ENCODE measurements around the gene OR2Z1.

Gene OR2Z1

GRCh38 chr19:8680676-8681344 lies 40.6 kb upstream of the OR2Z1 start:
- Histone ChIP-seq H3K9me2 (replicated peaks; ENCODE audit: insufficient read depth, low read length) (no peaks in the 10 kb centered on the region), H3F3A (ENCODE audit: insufficient read depth) (no peaks in the 10 kb centered on the region), H4K20me1 (ENCODE audit: low read depth, low read length) (no peaks in the 10 kb centered on the region), H2AFZ (ENCODE audit: low read depth, low read length, severe bottlenecking) (no peak overlapping the region), H3K9me3 (ENCODE audit: insufficient read depth, low read length) (no peaks in the 10 kb centered on the region), H3K79me2 (ENCODE audit: insufficient read depth, low read length) (no peaks in the 10 kb centered on the region), H3K4me3 (ENCODE audit: insufficient read depth, low read length, poor library complexity, severe bottlenecking) (no peak overlapping the region), H3K27ac (ENCODE audit: low read depth, low read length) (no peak overlapping the region), H3K9ac (ENCODE audit: low read length) (no peak overlapping the region), H3K36me3 (ENCODE audit: low read length) (no peaks in the 10 kb centered on the region), H3K4me2 (ENCODE audit: low read depth, low read length, poor library complexity, severe bottlenecking) (no peak overlapping the region), H3K27me3 (ENCODE audit: low read length) (no peaks in the 10 kb centered on the region)
- TF ChIP-seq EZH2phosphoT487 (conservative IDR thresholded peaks at IDR 0.05; ENCODE audit: low read length), result no peak
- TF ChIP-seq, protein P1, sequence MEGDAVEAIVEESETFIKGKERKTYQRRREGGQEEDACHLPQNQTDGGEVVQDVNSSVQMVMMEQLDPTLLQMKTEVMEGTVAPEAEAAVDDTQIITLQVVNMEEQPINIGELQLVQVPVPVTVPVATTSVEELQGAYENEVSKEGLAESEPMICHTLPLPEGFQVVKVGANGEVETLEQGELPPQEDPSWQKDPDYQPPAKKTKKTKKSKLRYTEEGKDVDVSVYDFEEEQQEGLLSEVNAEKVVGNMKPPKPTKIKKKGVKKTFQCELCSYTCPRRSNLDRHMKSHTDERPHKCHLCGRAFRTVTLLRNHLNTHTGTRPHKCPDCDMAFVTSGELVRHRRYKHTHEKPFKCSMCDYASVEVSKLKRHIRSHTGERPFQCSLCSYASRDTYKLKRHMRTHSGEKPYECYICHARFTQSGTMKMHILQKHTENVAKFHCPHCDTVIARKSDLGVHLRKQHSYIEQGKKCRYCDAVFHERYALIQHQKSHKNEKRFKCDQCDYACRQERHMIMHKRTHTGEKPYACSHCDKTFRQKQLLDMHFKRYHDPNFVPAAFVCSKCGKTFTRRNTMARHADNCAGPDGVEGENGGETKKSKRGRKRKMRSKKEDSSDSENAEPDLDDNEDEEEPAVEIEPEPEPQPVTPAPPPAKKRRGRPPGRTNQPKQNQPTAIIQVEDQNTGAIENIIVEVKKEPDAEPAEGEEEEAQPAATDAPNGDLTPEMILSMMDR (IDR thresholded peaks at IDR 0.05; ENCODE audit: insufficient read depth, low read length, poor library complexity, severe bottlenecking), result no peak

DNA sequence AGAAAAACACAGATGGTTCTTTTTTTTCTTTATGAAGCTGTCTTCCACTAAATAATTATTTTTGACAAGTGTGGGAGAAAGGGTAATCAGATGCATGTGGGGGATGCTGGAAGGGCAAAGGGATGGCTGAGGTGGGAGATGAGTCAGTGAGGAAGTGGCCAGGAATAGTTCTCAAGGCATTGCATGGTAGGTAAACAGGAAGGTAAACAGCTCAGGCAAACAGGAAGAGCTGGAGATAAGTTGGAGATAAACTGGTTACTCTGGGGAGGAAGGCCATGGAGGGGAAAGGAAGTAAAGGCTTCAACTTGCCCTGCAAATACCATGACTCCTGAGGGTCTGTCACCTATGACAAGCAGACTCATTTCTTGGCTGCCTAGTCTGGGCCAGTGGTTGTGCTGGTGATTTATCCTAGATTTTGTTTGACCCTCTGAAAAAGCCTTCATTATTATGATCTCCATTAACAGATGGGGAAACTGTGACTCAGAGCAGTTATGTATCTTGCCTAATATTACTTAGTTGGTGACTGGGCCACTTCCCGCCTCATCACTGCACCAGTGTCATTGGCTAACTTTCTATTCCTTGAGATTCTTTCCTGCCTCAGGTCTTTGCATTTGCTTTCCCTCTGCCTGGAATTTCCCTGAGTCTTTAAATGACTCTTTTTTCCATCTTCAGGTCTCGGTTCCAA lies 39.9 kb upstream of the OR2Z1 start:
- H3K79me2 ChIP-seq (ENCODE audit: insufficient read depth, low read length), result no peaks in the 10 kb centered on the region
- TF ChIP-seq, protein P1 (IDR thresholded peaks at IDR 0.05; ENCODE audit: insufficient read depth, low read length, poor library complexity, severe bottlenecking), result no peak
- TF ChIP-seq EZH2phosphoT487 (conservative IDR thresholded peaks at IDR 0.05; ENCODE audit: low read length), result no peak
- H3F3A ChIP-seq (ENCODE audit: insufficient read depth), result no peaks in the 10 kb centered on the region
- no peak overlapping the region for H3K4me2 ChIP-seq (ENCODE audit: low read depth, low read length, poor library complexity, severe bottlenecking)
- H3K9me2 ChIP-seq (replicated peaks; ENCODE audit: insufficient read depth, low read length), result no peaks in the 10 kb centered on the region
- no peak overlapping the region for H3K9ac ChIP-seq (ENCODE audit: low read length)
- H3K9me3 ChIP-seq (ENCODE audit: insufficient read depth, low read length), result no peaks in the 10 kb centered on the region
- H3K4me3 ChIP-seq (ENCODE audit: insufficient read depth, low read length, poor library complexity, severe bottlenecking), result no peak overlapping the region
- no peaks in the 10 kb centered on the region for H3K36me3 ChIP-seq (ENCODE audit: low read length)
- no peak overlapping the region for H2AFZ ChIP-seq (ENCODE audit: low read depth, low read length, severe bottlenecking)
- H3K27me3 ChIP-seq (ENCODE audit: low read length), result no peaks in the 10 kb centered on the region
- no peaks in the 10 kb centered on the region for H4K20me1 ChIP-seq (ENCODE audit: low read depth, low read length)
- H3K27ac ChIP-seq (ENCODE audit: low read depth, low read length), result no peak overlapping the region

DNA sequence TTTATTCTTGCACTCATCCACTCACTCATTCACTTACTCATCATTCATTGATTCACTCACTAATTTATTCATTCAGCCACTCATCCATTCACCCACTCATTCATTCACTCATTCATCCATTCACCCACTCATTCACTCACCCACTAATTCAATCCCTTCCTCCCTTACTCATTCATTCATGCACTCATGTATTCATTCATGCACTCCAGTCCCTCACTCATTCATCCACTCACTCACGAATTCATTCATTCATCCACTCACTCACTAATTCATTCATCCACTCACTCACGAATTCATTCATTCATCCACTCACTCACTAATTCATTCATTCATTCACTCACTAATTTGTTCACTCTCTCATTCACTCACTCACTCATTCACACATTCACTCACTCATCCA lies 39.0 kb upstream of the OR2Z1 start:
- no peaks in the 10 kb centered on the region for H4K20me1 ChIP-seq (ENCODE audit: low read depth, low read length)
- no peaks in the 10 kb centered on the region for H3K9me3 ChIP-seq (ENCODE audit: insufficient read depth, low read length)
- no peak overlapping the region for H3K4me3 ChIP-seq (ENCODE audit: insufficient read depth, low read length, poor library complexity, severe bottlenecking)
- no peaks in the 10 kb centered on the region for H3F3A ChIP-seq (ENCODE audit: insufficient read depth)
- H3K4me2 ChIP-seq (ENCODE audit: low read depth, low read length, poor library complexity, severe bottlenecking), result no peak overlapping the region
- H3K27me3 ChIP-seq (ENCODE audit: low read length), result no peaks in the 10 kb centered on the region
- H3K79me2 ChIP-seq (ENCODE audit: insufficient read depth, low read length), result no peaks in the 10 kb centered on the region
- no peak overlapping the region for H2AFZ ChIP-seq (ENCODE audit: low read depth, low read length, severe bottlenecking)
- H3K9ac ChIP-seq (ENCODE audit: low read length), result no peak overlapping the region
- TF ChIP-seq, protein P1 (IDR thresholded peaks at IDR 0.05; ENCODE audit: insufficient read depth, low read length, poor library complexity, severe bottlenecking), result no peak
- TF ChIP-seq EZH2phosphoT487 (conservative IDR thresholded peaks at IDR 0.05; ENCODE audit: low read length), result no peak
- H3K9me2 ChIP-seq (replicated peaks; ENCODE audit: insufficient read depth, low read length), result no peaks in the 10 kb centered on the region
- no peaks in the 10 kb centered on the region for H3K36me3 ChIP-seq (ENCODE audit: low read length)
- H3K27ac ChIP-seq (ENCODE audit: low read depth, low read length), result no peak overlapping the region

Measured in SU-DHL-6 (cell line).